SK-N-SH (cell line): ENCODE results near the gene STK32C. TPM values are rescaled to one million over a fixed set of nuclear protein-coding genes. Genes with fewer than 3 reads are reported as not detected.

Source experiments
- CTCF ChIA-PET: fragments of 300-600, 350-600 bp; formaldehyde crosslinking; extraction: SDS; loops from one replicate; lab custom pipeline; 2021; lab: Yijun Ruan, JAX
- POLR2A ChIA-PET: fragments of 350-600 bp; sonication (Branson Sonifier 250); formaldehyde crosslinking; extraction: SDS; loops from one replicate; lab custom pipeline; 2020; ENCODE audit warnings: antibody characterized with exemption, inconsistent platforms; lab: Yijun Ruan, JAX
- DNase-seq: peaks from one replicate; pipeline ENCODE4 v3.0.0; 2012
- H2AFZ ChIP-seq: fragments of 200-600 bp; sonication (generic); 2 replicates; pipeline ENCODE4 v1.8.1; 2016; ENCODE audit warnings: antibody characterized with exemption, mild to moderate bottlenecking, low read depth
- H3F3A ChIP-seq: fragments of 200-600 bp; sonication (generic); replicated peaks from 2 replicates; pipeline ENCODE3; 2016; ENCODE audit warnings: antibody characterized with exemption, mild to moderate bottlenecking; ENCODE audit not compliant: insufficient read depth
- H3K27ac ChIP-seq, 2 experiments: fragments of 200-500 bp in 1 of 2; fragments of 200-600 bp in 1 of 2; sonication (Bioruptor generic) in 1 of 2; sonication (generic), shearing (Covaris generic) in 1 of 2; 2 replicates each; pipeline versions ENCODE4 v1.5.1 to v1.6.1; 2014 to 2016; ENCODE audit warnings: low read depth in 2 of 2, inconsistent platforms in 1 of 2, low read length in 1 of 2, mild to moderate bottlenecking in 1 of 2, mixed read lengths in 1 of 2
- H3K27me3 ChIP-seq: fragments of 200-600 bp; sonication (generic), shearing (Covaris generic); 2 replicates; pipeline ENCODE4 v1.6.1; 2016; ENCODE audit warnings: mixed run types; ENCODE audit not compliant: insufficient read depth
- H3K36me3 ChIP-seq, 2 experiments: fragments of 200-500 bp in 1 of 2; fragments of 200-600 bp in 1 of 2; sonication (Bioruptor generic) in 1 of 2; sonication (generic) in 1 of 2; replicated peaks in 1 of 2; 2 replicates each; pipeline versions ENCODE3 to v1.5.1; 2014 to 2016; ENCODE audit warnings: low read length in 1 of 2, mild to moderate bottlenecking in 1 of 2; ENCODE audit not compliant: insufficient read depth in 2 of 2, control insufficient read depth in 1 of 2
- H3K4me1 ChIP-seq, 2 experiments: fragments of 200-500 bp in 1 of 2; fragments of 200-600 bp in 1 of 2; sonication (Bioruptor generic) in 1 of 2; sonication (generic), shearing (Covaris generic) in 1 of 2; 2 replicates each; pipeline versions ENCODE4 v1.5.1 to v1.6.1; 2014 to 2016; ENCODE audit warnings: low read depth in 1 of 2, low read length in 1 of 2, mixed run types in 1 of 2; ENCODE audit not compliant: insufficient read depth in 2 of 2, control insufficient read depth in 1 of 2
- H3K4me2 ChIP-seq: fragments of 200-600 bp; sonication (generic), shearing (Covaris generic); 2 replicates; pipeline ENCODE4 v1.6.1; 2017; ENCODE audit warnings: mixed run types
- H3K4me3 ChIP-seq, 2 experiments: fragments of 200-500 bp in 1 of 2; fragments of 200-600 bp in 1 of 2; sonication (Bioruptor generic) in 1 of 2; sonication (generic), shearing (Covaris generic) in 1 of 2; 2 replicates each; pipeline versions ENCODE4 v1.5.1 to v1.8.1; 2014 to 2016; ENCODE audit warnings: low read depth in 2 of 2, inconsistent platforms in 1 of 2, low read length in 1 of 2, mild to moderate bottlenecking in 1 of 2, mixed read lengths in 1 of 2, moderate library complexity in 1 of 2
- H3K79me2 ChIP-seq: fragments of 200-600 bp; sonication (generic); 2 replicates; pipeline ENCODE4 v1.8.1; 2017; ENCODE audit warnings: mild to moderate bottlenecking; ENCODE audit not compliant: insufficient read depth
- H3K9ac ChIP-seq: fragments of 200-600 bp; sonication (generic); 2 replicates; pipeline ENCODE4 v1.6.1; 2017; ENCODE audit warnings: mixed run types
- H3K9me2 ChIP-seq: fragments of 200-600 bp; sonication (generic); 2 replicates; pipeline ENCODE4 v1.6.1; 2017; ENCODE audit warnings: mixed run types
- H3K9me3 ChIP-seq: fragments of 200-600 bp; sonication (generic); 2 replicates; pipeline ENCODE4 v1.6.1; 2017; ENCODE audit warnings: mixed run types, mild to moderate bottlenecking, moderate library complexity
- H4K20me1 ChIP-seq: fragments of 200-600 bp; sonication (generic); 2 replicates; pipeline ENCODE4 v1.6.1; 2017; ENCODE audit warnings: mild to moderate bottlenecking, mixed run types; ENCODE audit not compliant: insufficient read depth
- CHD2 ChIP-seq: fragments of 150-350 bp; IDR thresholded peaks from 2 replicates; pipeline ENCODE4 v1.6.1; 2018; ENCODE audit warnings: low read length; ENCODE audit not compliant: partially characterized antibody
- EP300 ChIP-seq, 2 experiments: IDR thresholded peaks; 2 replicates each; pipeline versions ENCODE4 v1.4.0 to v1.6.1; 2012; ENCODE audit warnings: borderline replicate concordance in 1 of 2, low read depth in 1 of 2, low read length in 1 of 2
- EZH2phosphoT487 ChIP-seq: fragments of 200-600 bp; sonication (generic); IDR thresholded peaks from 2 replicates; pipeline ENCODE4 v1.6.1; 2017; ENCODE audit warnings: low read depth, mixed run types, mild to moderate bottlenecking, antibody characterized with exemption, moderate library complexity, borderline replicate concordance
- GABPA ChIP-seq: IDR thresholded peaks from 2 replicates; pipeline ENCODE4 v1.4.0; 2012; ENCODE audit warnings: low read depth, mild to moderate bottlenecking
- MXI1 ChIP-seq: IDR thresholded peaks from 2 replicates; pipeline ENCODE4 v1.6.1; 2012; ENCODE audit warnings: mild to moderate bottlenecking, low read depth, low read length, improper control_type of control experiment
- RAD21 ChIP-seq: IDR thresholded peaks from 2 replicates; pipeline ENCODE4 v1.6.1; 2012; ENCODE audit warnings: mild to moderate bottlenecking, low read length
- RXRA ChIP-seq: IDR thresholded peaks from 2 replicates; pipeline ENCODE4 v1.4.0; 2012; ENCODE audit warnings: low read depth, mild to moderate bottlenecking, borderline replicate concordance
- TAF1 ChIP-seq: IDR thresholded peaks from 2 replicates; pipeline ENCODE4 v1.6.1; 2012; ENCODE audit warnings: low read depth, mild to moderate bottlenecking, low read length, moderate library complexity, borderline replicate concordance
- TCF12 ChIP-seq: IDR thresholded peaks from 2 replicates; pipeline ENCODE4 v1.4.0; 2012
- WGBS: methylation state at CpG from one replicate; pipeline ENCODE4 v1.1.6; 2017; ENCODE audit warnings: low lambda C conversion rate; 5-methylcytosine and 5-hydroxymethylcytosine counted together
- polyA plus RNA-seq, 3 experiments: library from polyadenylated mRNA; depleted of rRNA; stranded (reverse); fragments of >200 nt; gene quantifications; 2 replicates each; pipeline ENCODE4 v1.2.3, GENCODE V29; 2012
- TF ChIP-seq, protein P1 (sequence below): IDR thresholded peaks from 2 replicates; pipeline ENCODE4 v1.4.0; 2012; ENCODE audit warnings: low read depth
- TF ChIP-seq, protein P2 (sequence below): fragments of 150-350 bp; IDR thresholded peaks from 2 replicates; pipeline ENCODE4 v1.6.1; 2016; ENCODE audit warnings: mild to moderate bottlenecking, low read depth, low read length
- TF ChIP-seq, protein P3 (sequence below): IDR thresholded peaks from 2 replicates; pipeline ENCODE4; 2012
- TF ChIP-seq, protein P4 (sequence below): fragments of 200-600 bp; sonication (generic); IDR thresholded peaks from 2 replicates; pipeline ENCODE4 v1.6.1; 2017; ENCODE audit warnings: antibody characterized with exemption, mild to moderate bottlenecking, moderate library complexity
- TF ChIP-seq, protein P5 (sequence below): IDR thresholded peaks from 2 replicates; pipeline ENCODE4 v1.4.0; 2012; ENCODE audit warnings: low read depth, borderline replicate concordance

STK32C gene
- polyA plus RNA-seq, 1 of the 3 experiments (the other 2 are of a cell fraction): 27.8 TPM

DNA sequence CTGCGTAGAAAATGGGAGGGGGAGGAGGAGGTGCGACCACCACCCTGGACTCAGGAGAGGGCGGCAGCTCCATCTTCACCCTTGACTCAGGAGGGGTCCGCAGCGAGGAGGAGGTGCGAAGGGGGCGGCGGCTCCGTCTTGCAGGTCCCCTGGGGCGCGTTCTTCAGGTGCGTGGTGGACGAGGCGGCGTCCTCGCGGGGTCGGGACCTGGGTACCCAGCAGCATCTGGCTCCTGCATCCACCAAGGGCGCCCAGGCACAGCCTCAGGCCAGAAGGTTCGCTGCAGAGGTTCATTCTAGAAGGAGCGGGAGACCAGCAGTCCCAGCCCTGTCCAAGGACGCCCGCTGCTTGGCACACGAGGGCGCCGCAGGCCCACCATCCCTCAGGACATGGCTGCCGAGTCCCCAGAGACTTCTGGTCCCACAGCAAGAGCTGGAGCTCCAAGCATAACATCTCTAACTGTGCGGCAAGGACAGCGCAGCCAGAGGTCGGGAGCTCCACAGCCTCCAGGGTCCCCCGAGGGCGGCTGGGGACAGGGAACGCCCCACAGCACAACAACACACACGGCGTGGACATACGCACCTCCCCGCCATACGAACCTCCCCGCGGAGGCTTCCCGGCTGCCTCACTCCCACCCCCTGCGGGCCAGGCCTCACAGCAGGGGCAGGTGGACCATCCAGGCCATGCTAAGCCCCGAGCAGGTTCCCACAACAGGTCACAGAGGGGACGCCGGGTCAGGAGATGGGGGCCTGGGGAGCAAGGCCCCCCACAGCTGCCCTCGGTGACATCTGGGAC is 137.8 kb downstream of the STK32C start:
- DNase-seq: no peak

DNA sequence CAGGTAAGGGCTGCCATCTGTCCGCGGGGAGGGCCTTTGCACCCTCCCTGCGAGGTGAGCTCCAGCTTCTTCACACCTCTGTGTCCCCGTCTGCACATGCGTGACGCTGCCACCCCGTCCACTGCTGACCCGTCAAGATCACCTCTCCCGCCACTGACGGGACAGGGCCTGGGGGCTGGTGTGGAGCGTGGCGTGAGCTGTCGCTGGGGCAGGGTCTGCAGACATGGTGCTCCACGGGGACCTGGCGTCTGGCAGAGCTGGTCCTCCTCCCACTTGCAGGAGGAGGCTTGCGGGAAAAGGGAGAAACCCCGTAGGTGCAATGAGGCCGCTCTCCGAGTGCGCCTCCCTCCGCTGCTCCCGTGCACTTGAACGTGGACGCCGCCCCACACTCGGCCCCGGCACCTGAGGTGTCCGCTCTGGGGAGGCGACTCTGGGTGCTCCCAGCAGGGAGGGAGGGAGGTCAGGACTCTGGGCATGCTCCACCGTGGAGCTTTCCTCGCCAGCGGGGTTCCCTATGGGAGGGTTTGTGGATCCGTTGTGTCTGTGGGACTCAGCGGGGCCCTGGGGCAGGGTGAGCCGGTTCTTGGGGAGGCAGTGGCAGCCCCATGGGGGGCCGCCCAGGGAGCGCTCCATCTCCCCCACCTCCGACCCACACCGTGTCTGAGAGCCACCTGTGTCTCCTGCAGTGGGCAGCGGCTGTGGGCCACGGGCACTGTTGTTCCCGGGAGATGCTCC is 138.6 kb downstream of the STK32C start:
- ChIA-PET POLR2A (no interaction called here), CTCF (interaction anchor here (1.3 kb wide), 1 partner anchor 184 kb away, joined by 3 read pairs; no protein-coding TSS in a partner anchor)
- H3K79me2 ChIP-seq: no peaks in the 10 kb centered on the region
- no peak overlapping the region for H3K9ac ChIP-seq
- no peak for DNase-seq
- WGBS: 68% methylated on average over 14 of the region's 42 CpGs
- no peaks in the 10 kb centered on the region for H3K9me3 ChIP-seq
- H3K4me1 ChIP-seq: peaks cover 0 to 4% of the 10 kb centered on the region in 2 experiments; a peak in 1 of 4 replicates
- H3K9me2 ChIP-seq: no peaks in the 10 kb centered on the region
- no peaks in the 10 kb centered on the region for H3K27me3 ChIP-seq
- H3K4me2 ChIP-seq: no peak overlapping the region
- H3K36me3 ChIP-seq: no peaks in the 10 kb centered on the region
- no peaks in the 10 kb centered on the region for H3F3A ChIP-seq
- no peak overlapping the region for H2AFZ ChIP-seq
- TF ChIP-seq RAD21 (no peak), MXI1 (no peak), CHD2 (no peak), RXRA (no peak), GABPA (no peak), EP300 (IDR thresholded peaks at IDR 0.05; ENCODE audit: borderline replicate concordance in 1 of 2, low read depth in 1 of 2, low read length in 1 of 2) (no peak), EZH2phosphoT487 (no peak), TCF12 (no peak)
- TF ChIP-seq, protein P1, sequence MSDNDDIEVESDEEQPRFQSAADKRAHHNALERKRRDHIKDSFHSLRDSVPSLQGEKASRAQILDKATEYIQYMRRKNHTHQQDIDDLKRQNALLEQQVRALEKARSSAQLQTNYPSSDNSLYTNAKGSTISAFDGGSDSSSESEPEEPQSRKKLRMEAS: no peak
- TF ChIP-seq, protein P2, sequence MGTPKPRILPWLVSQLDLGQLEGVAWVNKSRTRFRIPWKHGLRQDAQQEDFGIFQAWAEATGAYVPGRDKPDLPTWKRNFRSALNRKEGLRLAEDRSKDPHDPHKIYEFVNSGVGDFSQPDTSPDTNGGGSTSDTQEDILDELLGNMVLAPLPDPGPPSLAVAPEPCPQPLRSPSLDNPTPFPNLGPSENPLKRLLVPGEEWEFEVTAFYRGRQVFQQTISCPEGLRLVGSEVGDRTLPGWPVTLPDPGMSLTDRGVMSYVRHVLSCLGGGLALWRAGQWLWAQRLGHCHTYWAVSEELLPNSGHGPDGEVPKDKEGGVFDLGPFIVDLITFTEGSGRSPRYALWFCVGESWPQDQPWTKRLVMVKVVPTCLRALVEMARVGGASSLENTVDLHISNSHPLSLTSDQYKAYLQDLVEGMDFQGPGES: no peak
- TF ChIP-seq, protein P3, sequence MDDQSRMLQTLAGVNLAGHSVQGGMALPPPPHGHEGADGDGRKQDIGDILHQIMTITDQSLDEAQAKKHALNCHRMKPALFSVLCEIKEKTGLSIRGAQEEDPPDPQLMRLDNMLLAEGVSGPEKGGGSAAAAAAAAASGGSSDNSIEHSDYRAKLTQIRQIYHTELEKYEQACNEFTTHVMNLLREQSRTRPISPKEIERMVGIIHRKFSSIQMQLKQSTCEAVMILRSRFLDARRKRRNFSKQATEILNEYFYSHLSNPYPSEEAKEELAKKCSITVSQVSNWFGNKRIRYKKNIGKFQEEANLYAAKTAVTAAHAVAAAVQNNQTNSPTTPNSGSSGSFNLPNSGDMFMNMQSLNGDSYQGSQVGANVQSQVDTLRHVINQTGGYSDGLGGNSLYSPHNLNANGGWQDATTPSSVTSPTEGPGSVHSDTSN: no peak
- TF ChIP-seq, protein P4, sequence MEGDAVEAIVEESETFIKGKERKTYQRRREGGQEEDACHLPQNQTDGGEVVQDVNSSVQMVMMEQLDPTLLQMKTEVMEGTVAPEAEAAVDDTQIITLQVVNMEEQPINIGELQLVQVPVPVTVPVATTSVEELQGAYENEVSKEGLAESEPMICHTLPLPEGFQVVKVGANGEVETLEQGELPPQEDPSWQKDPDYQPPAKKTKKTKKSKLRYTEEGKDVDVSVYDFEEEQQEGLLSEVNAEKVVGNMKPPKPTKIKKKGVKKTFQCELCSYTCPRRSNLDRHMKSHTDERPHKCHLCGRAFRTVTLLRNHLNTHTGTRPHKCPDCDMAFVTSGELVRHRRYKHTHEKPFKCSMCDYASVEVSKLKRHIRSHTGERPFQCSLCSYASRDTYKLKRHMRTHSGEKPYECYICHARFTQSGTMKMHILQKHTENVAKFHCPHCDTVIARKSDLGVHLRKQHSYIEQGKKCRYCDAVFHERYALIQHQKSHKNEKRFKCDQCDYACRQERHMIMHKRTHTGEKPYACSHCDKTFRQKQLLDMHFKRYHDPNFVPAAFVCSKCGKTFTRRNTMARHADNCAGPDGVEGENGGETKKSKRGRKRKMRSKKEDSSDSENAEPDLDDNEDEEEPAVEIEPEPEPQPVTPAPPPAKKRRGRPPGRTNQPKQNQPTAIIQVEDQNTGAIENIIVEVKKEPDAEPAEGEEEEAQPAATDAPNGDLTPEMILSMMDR: no peak
- TF ChIP-seq, protein P5, sequence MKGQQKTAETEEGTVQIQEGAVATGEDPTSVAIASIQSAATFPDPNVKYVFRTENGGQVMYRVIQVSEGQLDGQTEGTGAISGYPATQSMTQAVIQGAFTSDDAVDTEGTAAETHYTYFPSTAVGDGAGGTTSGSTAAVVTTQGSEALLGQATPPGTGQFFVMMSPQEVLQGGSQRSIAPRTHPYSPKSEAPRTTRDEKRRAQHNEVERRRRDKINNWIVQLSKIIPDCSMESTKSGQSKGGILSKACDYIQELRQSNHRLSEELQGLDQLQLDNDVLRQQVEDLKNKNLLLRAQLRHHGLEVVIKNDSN: no peak
- H4K20me1 ChIP-seq: no peaks in the 10 kb centered on the region
- no peak overlapping the region for H3K4me3 ChIP-seq
- H3K27ac ChIP-seq: no peak overlapping the region

More for the DNA sequence above, 137.8 kb downstream of the STK32C start:
- Histone ChIP-seq H3K79me2 (no peaks in the 10 kb centered on the region), H3K9me2 (no peaks in the 10 kb centered on the region), H3K36me3 (no peaks in the 10 kb centered on the region), H3K27ac (no peak overlapping the region), H3F3A (no peaks in the 10 kb centered on the region), H3K27me3 (no peaks in the 10 kb centered on the region), H3K4me3 (no peak overlapping the region), H3K4me1 (peaks cover 0 to 4% of the 10 kb centered on the region in 2 experiments; a peak in 1 of 4 replicates), H4K20me1 (no peaks in the 10 kb centered on the region), H2AFZ (no peak overlapping the region), H3K9me3 (no peaks in the 10 kb centered on the region), H3K4me2 (no peak overlapping the region), H3K9ac (no peak overlapping the region)
- WGBS: 81% methylated on average over 17 of the region's 46 CpGs
- CTCF ChIA-PET: interaction anchor here (1.3 kb wide), 1 partner anchor 183 kb away, joined by 3 read pairs; no protein-coding TSS in a partner anchor
- TF ChIP-seq TAF1: no peak
- TF ChIP-seq RAD21: peak; percentile 30; the same call in 1 of the 2 replicates
- POLR2A ChIA-PET: no interaction called here
